ENCODE results near the gene LHX2.
"Not testable (repeated sequence)": the region's sequence is repeated elsewhere in the genome, so short reads cannot be mapped to it uniquely, and the experiment has no call there.

The LHX2 gene

DNA sequence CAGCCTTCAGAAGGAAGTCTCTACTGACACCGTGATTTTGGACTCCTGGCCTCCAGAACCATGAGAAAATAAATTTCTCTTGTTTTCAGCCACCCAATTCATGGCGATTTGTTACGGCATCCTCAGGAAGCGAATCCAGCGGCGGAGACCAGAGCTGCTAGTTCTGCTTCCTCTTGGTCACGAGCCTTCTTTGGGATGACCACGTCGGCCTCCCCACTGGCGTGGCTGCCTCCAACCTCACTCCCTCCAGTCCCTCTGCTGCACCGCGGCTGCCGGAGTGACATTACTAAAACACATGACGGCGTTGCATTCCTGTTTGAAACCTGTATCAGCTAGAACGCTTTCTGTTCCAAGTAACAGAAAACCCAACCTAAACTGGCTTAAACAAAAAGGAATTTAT, 18.9 kb upstream of the LHX2 start:
- H3K4me3 Mint-ChIP-seq; H3K36me3 Mint-ChIP-seq; H3K9me3 Mint-ChIP-seq (ENCODE audit: low read depth); H3K27ac Mint-ChIP-seq: not testable (repeated sequence)
- peaks cover 32% of the 10 kb centered on the region for H3K27me3 Mint-ChIP-seq
- H3K4me1 Mint-ChIP-seq (ENCODE audit: low read depth), result peaks cover 16% of the 10 kb centered on the region

DNA sequence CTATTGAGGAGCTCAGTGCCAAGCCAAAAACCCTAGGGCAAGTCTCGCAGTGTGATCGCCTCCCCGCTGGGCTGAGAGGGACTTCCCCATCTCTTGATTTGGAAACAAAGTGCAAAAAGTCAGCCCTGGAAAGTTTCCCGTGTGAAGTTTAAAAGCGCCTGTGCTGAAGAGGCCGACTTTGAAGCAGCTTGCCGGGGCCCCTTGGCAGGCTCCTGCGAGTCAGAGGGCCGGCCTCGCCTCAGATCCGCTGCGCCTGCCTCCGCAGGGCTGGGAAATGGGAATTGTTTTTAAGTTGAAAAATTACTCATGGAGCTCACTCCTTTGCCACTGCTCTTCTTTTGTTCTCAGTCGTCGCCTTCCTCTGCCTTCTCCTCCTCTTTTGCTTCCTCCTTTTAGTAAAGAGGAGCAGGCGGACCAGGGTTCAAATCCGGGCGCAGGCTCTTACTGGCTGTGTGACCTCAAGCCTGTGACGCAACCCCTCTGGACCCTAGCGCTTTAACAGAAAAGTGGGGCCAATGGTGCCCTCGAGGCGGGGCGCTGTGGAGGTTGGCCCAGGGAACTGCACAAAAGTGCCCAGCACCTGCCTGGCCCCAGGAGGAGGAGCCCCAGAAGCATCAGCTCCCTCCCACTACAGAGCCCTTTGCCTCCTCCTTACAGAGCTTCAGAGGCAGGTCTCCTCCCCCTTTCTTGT, 14.7 kb upstream of the LHX2 start:
- Mint-ChIP-seq H3K9me3 (ENCODE audit: low read depth) (no peaks in the 10 kb centered on the region), H3K4me3 (peak overlapping the region; percentile 59), H3K4me1 (ENCODE audit: low read depth) (peaks cover 37% of the 10 kb centered on the region), H3K27me3 (peaks cover 42% of the 10 kb centered on the region), H3K27ac (peak overlapping the region; percentile 16), H3K36me3 (no peaks in the 10 kb centered on the region)

DNA sequence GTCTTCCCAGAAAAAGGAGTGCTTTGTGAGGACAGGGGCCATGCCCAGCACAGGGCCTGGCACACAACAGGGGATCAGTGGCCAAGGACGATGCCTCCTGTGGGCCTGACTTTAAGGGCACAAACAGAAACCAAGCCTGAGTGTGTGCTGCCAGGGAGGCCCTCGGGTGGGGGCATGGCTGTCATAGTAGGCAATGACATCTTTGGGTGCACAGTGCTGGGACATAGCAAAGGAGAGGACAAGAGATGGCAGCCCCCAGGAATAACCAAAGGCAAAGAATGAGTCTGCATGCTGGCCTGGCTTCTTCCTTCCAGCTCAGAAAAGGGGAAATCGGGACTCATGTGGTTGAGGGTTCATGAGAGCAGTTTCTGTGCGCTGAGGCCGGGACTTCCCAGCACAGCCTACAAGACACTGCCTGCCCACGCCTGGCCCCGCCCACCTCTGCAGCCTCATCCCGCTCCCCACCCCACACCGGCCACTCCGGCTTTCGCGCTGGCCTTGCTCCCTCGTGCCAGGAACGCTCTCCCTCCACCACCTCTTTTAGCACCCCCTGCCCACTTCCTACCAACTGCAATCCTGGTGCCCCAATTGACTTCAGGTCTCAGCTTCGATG, 13.8 kb upstream of the LHX2 start:
- peak overlapping the region; percentile 89 for H3K4me3 Mint-ChIP-seq
- peaks cover 37% of the 10 kb centered on the region for H3K4me1 Mint-ChIP-seq (ENCODE audit: low read depth)
- no peak overlapping the region for H3K27ac Mint-ChIP-seq
- no peaks in the 10 kb centered on the region for H3K9me3 Mint-ChIP-seq (ENCODE audit: low read depth)
- H3K36me3 Mint-ChIP-seq, result no peaks in the 10 kb centered on the region
- H3K27me3 Mint-ChIP-seq, result peaks cover 50% of the 10 kb centered on the region

DNA sequence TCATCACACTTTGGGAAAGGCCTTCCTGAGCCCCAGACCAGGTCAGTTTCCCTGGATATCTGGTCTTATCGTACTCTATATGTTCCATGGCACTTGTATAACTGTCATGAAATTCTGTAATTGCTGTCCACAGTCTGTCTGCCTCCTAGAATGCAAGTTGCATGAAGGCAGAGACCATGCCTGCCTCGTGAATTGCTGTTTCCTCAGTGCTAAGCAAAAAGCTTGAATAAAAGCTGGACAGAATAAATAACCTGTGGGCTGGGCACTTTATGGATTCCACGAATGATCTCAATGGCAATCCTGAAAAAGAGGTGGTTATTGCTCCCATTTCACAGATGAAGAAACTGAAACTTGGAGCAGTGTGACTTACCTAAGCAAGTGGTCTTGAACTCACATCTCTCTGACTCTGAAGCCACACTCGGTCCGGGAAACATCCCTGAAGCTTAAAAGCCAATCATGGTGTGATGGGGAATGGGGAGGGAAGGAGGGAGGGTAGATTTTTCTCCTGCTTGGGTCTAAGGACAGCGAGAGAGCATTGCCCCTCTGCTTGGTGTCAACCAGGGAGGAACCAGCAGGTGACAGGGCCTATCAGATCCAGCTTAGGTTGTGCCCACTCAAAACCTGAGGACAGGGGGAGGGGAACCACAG, 13.2 kb upstream of the LHX2 start:
- Mint-ChIP-seq H3K4me1 (ENCODE audit: low read depth) (peaks cover 37% of the 10 kb centered on the region), H3K9me3 (ENCODE audit: low read depth) (no peaks in the 10 kb centered on the region), H3K4me3 (peak overlapping the region; percentile 89), H3K36me3 (no peaks in the 10 kb centered on the region), H3K27ac (no peak overlapping the region), H3K27me3 (peaks cover 54% of the 10 kb centered on the region)

DNA sequence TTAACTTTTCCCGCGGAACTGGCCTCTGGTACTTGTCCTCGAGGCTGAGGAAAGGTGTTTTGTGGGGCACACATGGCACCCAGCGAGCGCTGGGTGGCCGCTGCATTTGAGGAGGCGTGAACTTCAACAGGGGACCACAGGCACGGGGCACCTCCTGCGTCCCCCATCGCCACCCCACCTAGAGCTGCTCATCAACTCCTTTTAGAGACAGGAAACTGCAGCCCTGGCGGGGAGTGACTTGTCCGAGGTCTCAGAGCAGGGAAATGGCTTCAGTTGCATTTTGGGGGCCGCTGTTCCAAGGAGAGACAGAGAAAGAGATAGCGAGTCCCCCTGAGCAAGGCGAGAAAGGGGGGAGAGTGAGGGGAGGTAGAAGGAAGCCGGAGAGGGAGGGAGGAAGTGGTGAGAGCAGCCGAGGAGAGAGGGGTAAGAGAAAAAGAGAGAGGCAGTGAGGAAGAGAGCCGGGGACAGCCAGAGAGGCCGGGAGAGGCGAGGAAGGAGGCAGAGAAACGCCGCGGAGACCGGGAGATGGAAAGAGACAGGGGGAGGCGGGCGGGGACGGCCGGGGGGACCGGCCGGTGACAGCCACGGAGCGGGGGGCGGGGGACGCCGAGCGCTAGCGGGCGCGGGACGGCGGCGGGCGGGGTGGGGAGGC, 12.5 kb upstream of the LHX2 start:
- Mint-ChIP-seq H3K9me3 (ENCODE audit: low read depth) (no peaks in the 10 kb centered on the region), H3K27me3 (peaks cover 56% of the 10 kb centered on the region), H3K36me3 (no peaks in the 10 kb centered on the region), H3K27ac (no peak overlapping the region), H3K4me3 (peak overlapping the region; percentile 89), H3K4me1 (ENCODE audit: low read depth) (peaks cover 39% of the 10 kb centered on the region)

DNA sequence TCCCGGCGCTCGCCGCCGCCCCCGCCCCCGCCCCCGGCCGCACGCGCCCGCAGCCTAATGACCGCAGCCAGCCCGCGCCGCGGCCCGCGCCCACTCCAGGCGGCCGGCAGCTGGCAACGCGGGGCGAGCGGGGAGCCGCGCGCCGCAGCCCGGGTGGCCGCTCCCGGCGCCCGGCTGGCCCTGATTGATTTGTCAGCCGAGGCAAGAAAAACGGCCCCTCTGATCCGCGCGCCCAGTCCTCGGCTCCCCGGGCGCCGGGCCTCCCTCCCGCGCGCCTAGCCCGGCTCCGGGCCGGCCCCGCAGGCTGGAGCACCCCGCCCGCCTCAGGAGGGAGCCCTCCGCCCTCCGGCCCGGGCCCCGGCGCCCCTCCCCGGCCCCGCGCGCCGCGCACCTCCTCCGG, 11.9 kb upstream of the LHX2 start:
- H3K27ac Mint-ChIP-seq, result no peak overlapping the region
- H3K4me3 Mint-ChIP-seq, result no peak overlapping the region

GRCh38 chr9:124000161-124000783, 11.3 kb upstream of the LHX2 start:
- Mint-ChIP-seq H3K4me1 (ENCODE audit: low read depth) (peaks cover 39% of the 10 kb centered on the region), H3K36me3 (no peaks in the 10 kb centered on the region), H3K27ac (no peak overlapping the region), H3K9me3 (ENCODE audit: low read depth) (no peaks in the 10 kb centered on the region), H3K27me3 (peaks cover 58% of the 10 kb centered on the region), H3K4me3 (peak overlapping the region; percentile 78)

More for the DNA sequence above, 11.9 kb upstream of the LHX2 start:
- Mint-ChIP-seq H3K27me3 (peaks cover 55% of the 10 kb centered on the region), H3K9me3 (ENCODE audit: low read depth) (no peaks in the 10 kb centered on the region), H3K4me1 (ENCODE audit: low read depth) (peaks cover 39% of the 10 kb centered on the region), H3K36me3 (no peaks in the 10 kb centered on the region)

DNA sequence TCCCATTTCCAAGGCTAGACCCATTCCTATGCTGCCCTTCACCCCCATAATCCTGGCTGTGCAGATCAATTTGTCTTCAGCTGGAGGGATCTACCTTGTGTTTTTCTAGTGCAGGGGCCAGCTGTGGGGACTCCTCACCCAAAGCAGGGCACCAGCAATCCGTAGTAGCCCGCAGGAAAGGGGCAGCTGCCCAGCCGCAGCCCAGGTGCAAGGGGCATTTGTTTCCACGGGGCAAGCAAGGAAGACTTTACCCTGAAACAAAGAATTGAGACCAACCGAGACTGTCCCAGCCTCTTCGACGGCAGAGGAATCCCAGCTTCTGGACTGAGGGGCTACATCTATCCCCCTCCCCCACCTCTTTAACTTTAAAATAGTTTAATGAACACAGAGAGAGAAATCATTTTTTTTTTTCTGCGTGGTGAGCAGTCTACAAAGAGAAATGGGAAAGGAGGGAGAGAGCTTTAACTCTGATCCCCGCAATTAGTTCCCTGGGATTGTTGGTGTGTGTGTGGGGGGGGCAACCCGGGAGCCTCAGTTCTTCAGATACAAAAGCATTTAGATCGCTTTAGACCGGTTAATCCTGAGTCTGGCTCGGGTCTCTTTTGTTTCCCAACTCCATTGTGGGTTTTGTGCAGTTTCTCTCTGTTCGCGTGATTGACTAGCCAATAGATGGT, 10.6 kb upstream of the LHX2 start:
- no peak overlapping the region for H3K27ac Mint-ChIP-seq
- no peaks in the 10 kb centered on the region for H3K9me3 Mint-ChIP-seq (ENCODE audit: low read depth)
- H3K4me1 Mint-ChIP-seq (ENCODE audit: low read depth), result peaks cover 39% of the 10 kb centered on the region
- H3K27me3 Mint-ChIP-seq, result peaks cover 58% of the 10 kb centered on the region
- H3K4me3 Mint-ChIP-seq, result peak overlapping the region; percentile 78
- no peaks in the 10 kb centered on the region for H3K36me3 Mint-ChIP-seq

- no peak overlapping the region for H3K4me3 Mint-ChIP-seq
- H3K27ac Mint-ChIP-seq, result no peak overlapping the region
- peaks cover 36% of the 10 kb centered on the region for H3K4me1 Mint-ChIP-seq (ENCODE audit: low read depth)
- peaks cover 58% of the 10 kb centered on the region for H3K27me3 Mint-ChIP-seq
- H3K36me3 Mint-ChIP-seq, result no peaks in the 10 kb centered on the region
- no peaks in the 10 kb centered on the region for H3K9me3 Mint-ChIP-seq (ENCODE audit: low read depth)
Measured at GRCh38 chr9:124001458-124001799, 10.1 kb upstream of the LHX2 start.

DNA sequence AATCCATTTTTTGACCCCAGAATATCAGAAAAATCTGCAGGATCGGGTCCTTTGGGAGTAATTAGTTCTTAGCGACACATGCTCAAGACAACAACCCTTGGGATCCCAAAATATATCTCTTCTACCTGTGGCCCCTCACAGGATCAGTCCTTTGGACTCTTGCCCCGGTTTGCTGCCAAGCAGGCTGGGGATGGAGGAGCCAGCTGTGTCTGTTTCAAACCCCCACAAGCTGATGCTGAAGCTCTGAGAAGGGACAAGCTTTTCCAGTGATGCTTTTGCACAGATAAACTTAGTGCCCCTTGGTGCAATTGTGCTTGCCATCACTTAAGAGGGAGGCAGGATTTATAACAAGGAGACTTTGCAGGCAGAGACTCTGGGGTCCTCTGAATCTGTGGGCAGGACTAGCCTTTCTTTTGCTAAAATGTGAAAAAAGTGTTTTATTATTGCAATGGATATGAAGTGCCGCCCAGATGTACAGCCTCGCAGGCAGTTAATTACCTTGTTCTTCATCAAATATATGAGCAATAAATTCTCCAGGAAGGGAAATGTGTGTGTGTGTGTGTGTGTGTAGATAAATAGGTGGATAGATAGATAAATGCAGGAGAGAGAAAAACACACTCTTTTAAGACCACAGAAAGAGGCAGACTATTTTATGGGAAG, 9.6 kb upstream of the LHX2 start:
- Mint-ChIP-seq H3K27ac (no peak overlapping the region), H3K4me3 (no peak overlapping the region), H3K27me3 (peaks cover 62% of the 10 kb centered on the region), H3K4me1 (ENCODE audit: low read depth) (peaks cover 33% of the 10 kb centered on the region), H3K36me3 (no peaks in the 10 kb centered on the region), H3K9me3 (ENCODE audit: low read depth) (no peaks in the 10 kb centered on the region)

DNA sequence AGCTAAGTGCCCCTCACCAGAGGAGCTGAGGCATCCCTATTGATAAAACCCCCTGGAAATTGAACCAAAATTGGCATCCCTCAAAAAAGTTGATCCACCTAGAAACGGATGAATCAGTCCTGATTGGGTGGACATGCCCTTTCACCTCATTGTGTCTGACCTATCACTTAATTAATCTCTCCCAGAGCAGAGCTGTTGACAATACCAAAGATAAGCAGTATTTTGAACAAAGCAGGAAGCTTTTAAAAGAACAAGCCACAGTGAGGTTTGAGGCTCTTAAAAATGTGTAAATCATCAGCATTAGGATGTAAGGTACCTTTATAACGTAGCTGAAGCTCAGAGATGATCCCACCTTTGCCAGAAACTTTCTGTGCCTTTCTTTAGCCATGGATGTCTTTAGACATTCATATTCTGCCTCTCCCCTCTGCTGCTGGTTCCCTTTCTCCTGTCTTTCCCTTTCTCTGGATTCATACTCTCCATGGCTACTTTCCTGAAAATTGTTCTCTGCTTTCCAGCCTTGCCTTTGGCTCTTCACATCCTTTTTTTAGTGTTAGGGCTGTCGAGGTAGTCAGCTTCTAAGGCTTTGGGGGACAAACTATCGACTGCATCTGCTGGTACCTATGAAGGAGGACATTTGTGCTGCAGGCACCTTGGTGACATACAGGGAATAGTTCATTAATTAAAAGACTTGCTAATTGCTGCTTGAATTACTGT, 7.8 kb upstream of the LHX2 start:
- no peak overlapping the region for H3K27ac Mint-ChIP-seq
- peaks cover 21% of the 10 kb centered on the region for H3K4me1 Mint-ChIP-seq (ENCODE audit: low read depth)
- H3K9me3 Mint-ChIP-seq (ENCODE audit: low read depth), result no peaks in the 10 kb centered on the region
- H3K36me3 Mint-ChIP-seq, result no peaks in the 10 kb centered on the region
- peaks cover 60% of the 10 kb centered on the region for H3K27me3 Mint-ChIP-seq
- no peak overlapping the region for H3K4me3 Mint-ChIP-seq

DNA sequence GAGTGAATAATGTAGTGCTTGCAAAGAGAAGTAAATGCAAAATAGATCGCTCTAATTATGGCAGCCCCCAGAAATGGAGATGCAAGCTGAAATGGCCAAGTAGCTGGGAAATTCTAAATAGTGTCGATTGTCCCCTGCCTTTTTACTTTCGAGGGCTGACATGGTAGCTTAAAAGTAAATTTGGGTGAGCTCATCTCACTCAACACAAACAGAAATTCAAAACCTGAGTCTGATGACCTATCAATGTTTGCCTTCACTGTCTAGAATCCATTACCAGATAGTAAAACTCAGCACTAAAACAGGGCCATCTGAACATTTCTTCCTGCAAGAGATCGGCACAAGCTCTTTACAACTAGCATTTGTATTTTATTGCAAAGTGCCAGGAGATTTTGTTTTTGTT, 7.0 kb upstream of the LHX2 start:
- H3K27ac Mint-ChIP-seq, result no peak overlapping the region
- no peaks in the 10 kb centered on the region for H3K36me3 Mint-ChIP-seq
- H3K4me1 Mint-ChIP-seq (ENCODE audit: low read depth), result peaks cover 22% of the 10 kb centered on the region

DNA sequence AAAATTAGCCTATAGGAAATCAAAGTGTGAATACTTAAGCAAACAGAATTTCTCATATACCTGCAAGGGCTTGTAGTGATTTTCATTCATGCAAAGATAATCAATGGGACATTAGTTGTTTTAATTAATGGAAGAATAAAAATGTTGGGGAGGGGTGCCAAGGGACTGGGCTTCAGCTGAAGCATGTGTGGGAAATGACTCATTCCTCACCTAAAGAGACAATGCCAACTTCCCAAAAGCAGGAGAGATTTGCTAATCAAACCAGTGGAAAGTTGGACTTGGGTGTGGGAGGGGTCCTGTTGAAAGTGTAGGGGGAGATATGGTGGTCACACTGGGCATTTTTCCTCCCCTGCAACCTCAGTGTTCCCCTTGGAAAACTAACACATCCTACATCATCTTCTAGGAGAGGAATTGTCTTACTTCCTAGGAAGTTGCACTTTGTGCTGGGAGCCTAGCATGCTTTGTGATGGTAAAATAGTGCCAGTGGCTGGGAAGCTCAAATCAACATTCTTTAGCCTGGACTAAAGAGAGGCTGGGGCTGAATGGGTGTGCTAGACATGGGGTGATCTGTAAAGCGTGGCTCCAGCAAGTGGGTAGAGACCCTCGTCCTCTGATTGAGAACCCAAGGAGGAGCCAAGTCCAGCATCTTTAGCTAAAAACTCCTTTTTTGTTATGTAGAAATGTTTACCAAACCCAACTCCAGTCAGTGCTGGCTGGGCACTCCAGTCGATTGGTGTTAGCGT, 6.4 kb upstream of the LHX2 start:
- H3K9me3 Mint-ChIP-seq (ENCODE audit: low read depth), result no peaks in the 10 kb centered on the region
- no peaks in the 10 kb centered on the region for H3K36me3 Mint-ChIP-seq
- H3K27ac Mint-ChIP-seq, result no peak overlapping the region
- no peak overlapping the region for H3K4me3 Mint-ChIP-seq
- peaks cover 28% of the 10 kb centered on the region for H3K4me1 Mint-ChIP-seq (ENCODE audit: low read depth)
- peaks cover 64% of the 10 kb centered on the region for H3K27me3 Mint-ChIP-seq

More for the DNA sequence above, 7.0 kb upstream of the LHX2 start:
- H3K4me3 Mint-ChIP-seq, result no peak overlapping the region
- H3K9me3 Mint-ChIP-seq (ENCODE audit: low read depth), result no peaks in the 10 kb centered on the region
- peaks cover 58% of the 10 kb centered on the region for H3K27me3 Mint-ChIP-seq
